Erythroblast (primary cell): Measurements from ENCODE around the gene FUZ.

Source experiments
- GATA1 ChIP-seq: IDR thresholded peaks from 2 replicates; pipeline ENCODE4 v1.6.1; 2011; ENCODE audit warnings: low read depth, mild to moderate bottlenecking, control low read depth, low read length, moderate library complexity
- POLR2A ChIP-seq: IDR thresholded peaks from 2 replicates; pipeline ENCODE4 v1.6.1; 2011; ENCODE audit warnings: mild to moderate bottlenecking, low read length

GRCh38 chr19:49833599-49833998 lies 20.5 kb upstream of the FUZ start:
- TF ChIP-seq POLR2A, result no peak
- no peak for TF ChIP-seq GATA1
